HepG2 (cell line): ENCODE results near the gene POP5. TPM values are rescaled to one million over a fixed set of nuclear protein-coding genes. Genes with fewer than 3 reads are reported as not detected.

Source experiments
- EP300 ChIP-seq, 3 experiments: sonication (generic) in 1 of 3; formaldehyde crosslinking in 1 of 3; IDR thresholded peaks; 2 replicates each; pipeline versions ENCODE4 v1.5.1 to v1.6.1; 2011 to 2020; ENCODE audit warnings: low read depth in 2 of 3, low read length in 2 of 3, borderline replicate concordance in 1 of 3, improper control_type of control experiment in 1 of 3, mild to moderate bottlenecking in 1 of 3, missing genetic modification reagents in 1 of 3, moderate library complexity in 1 of 3
- FIP1L1 ChIP-seq: fragments of 200-400 bp; formaldehyde crosslinking; IDR thresholded peaks from 2 replicates; pipeline ENCODE4 v1.6.1; 2018; ENCODE audit warnings: low read depth, mild to moderate bottlenecking, low read length, moderate library complexity, borderline replicate concordance; ENCODE audit not compliant: insufficient read depth
- ISX ChIP-seq: sonication (generic); formaldehyde crosslinking; conservative IDR thresholded peaks from 2 replicates; pipeline ENCODE4 v1.5.0; 2020; ENCODE audit warnings: missing genetic modification reagents
- KLF12 ChIP-seq: sonication (generic); formaldehyde crosslinking; IDR thresholded peaks from 2 replicates; pipeline ENCODE4 v1.4.0; 2020; ENCODE audit warnings: missing genetic modification reagents, borderline replicate concordance
- MED13 ChIP-seq: sonication (generic); formaldehyde crosslinking; IDR thresholded peaks from 2 replicates; pipeline ENCODE4 v1.5.0; 2020; ENCODE audit warnings: missing genetic modification reagents
- MTA1 ChIP-seq: sonication (generic); formaldehyde crosslinking; IDR thresholded peaks from 2 replicates; pipeline ENCODE4 v1.4.0; 2020; ENCODE audit warnings: missing genetic modification reagents, mild to moderate bottlenecking, borderline replicate concordance
- MXI1 ChIP-seq: IDR thresholded peaks from 3 replicates; pipeline ENCODE4 v1.6.1; 2012; ENCODE audit warnings: low read depth, low read length, inconsistent platforms, borderline replicate concordance
- NR3C1 ChIP-seq: sonication (generic); formaldehyde crosslinking; IDR thresholded peaks from 2 replicates; pipeline ENCODE4 v1.4.0; 2020; ENCODE audit warnings: missing genetic modification reagents
- PHF5A ChIP-seq: IDR thresholded peaks from one replicate; pipeline ENCODE4 v1.6.1; 2018; ENCODE audit warnings: low read depth, missing genetic modification reagents; ENCODE audit not compliant: unreplicated experiment
- POLR2A ChIP-seq, 2 experiments: IDR thresholded peaks; 2 replicates each; pipeline ENCODE4 v1.6.1; 2011; ENCODE audit warnings: low read depth in 2 of 2, low read length in 2 of 2, mild to moderate bottlenecking in 1 of 2, moderate library complexity in 1 of 2; ENCODE audit not compliant: insufficient read depth in 1 of 2
- RCOR2 ChIP-seq: IDR thresholded peaks from 2 replicates; pipeline ENCODE4 v1.6.1; 2016; ENCODE audit warnings: missing biosample characterization, missing genetic modification reagents
- RELA ChIP-seq: sonication (generic); formaldehyde crosslinking; IDR thresholded peaks from 2 replicates; pipeline ENCODE4 v1.4.0; 2020; ENCODE audit warnings: missing genetic modification reagents
- SRF ChIP-seq: IDR thresholded peaks from 2 replicates; pipeline ENCODE4 v1.6.1; 2011; ENCODE audit warnings: mild to moderate bottlenecking, low read depth, low read length, moderate library complexity
- TCF12 ChIP-seq, 2 experiments: fragments of 450-650 bp in 1 of 2; sonication (generic) in 1 of 2; formaldehyde crosslinking in 1 of 2; IDR thresholded peaks; 2 replicates each; pipeline versions ENCODE4 v1.6.1 to v1.8.0; 2017 to 2022; ENCODE audit warnings: antibody characterized with exemption in 1 of 2, mild to moderate bottlenecking in 1 of 2, missing genetic modification reagents in 1 of 2, moderate library complexity in 1 of 2
- THAP11 ChIP-seq: IDR thresholded peaks from 2 replicates; pipeline ENCODE4 v1.6.1; 2016; ENCODE audit warnings: missing biosample characterization, missing genetic modification reagents
- XBP1 ChIP-seq: sonication (generic); formaldehyde crosslinking; IDR thresholded peaks from 2 replicates; pipeline ENCODE4 v1.5.0; 2020; ENCODE audit warnings: missing genetic modification reagents
- ZNF138 ChIP-seq: sonication (generic); formaldehyde crosslinking; IDR thresholded peaks from 2 replicates; pipeline ENCODE4 v1.5.0; 2020; ENCODE audit warnings: mild to moderate bottlenecking, low read depth, missing genetic modification reagents
- ZNF234 ChIP-seq: sonication (generic); formaldehyde crosslinking; conservative IDR thresholded peaks from 2 replicates; pipeline ENCODE4 v1.5.1; 2020; ENCODE audit warnings: mild to moderate bottlenecking, missing genetic modification reagents
- ZNF251 ChIP-seq: sonication (generic); formaldehyde crosslinking; IDR thresholded peaks from 2 replicates; pipeline ENCODE4 v1.9.0; 2021; ENCODE audit warnings: mild to moderate bottlenecking, missing genetic modification reagents
- ZNF337 ChIP-seq: sonication (generic); formaldehyde crosslinking; IDR thresholded peaks from 2 replicates; pipeline ENCODE4 v1.5.1; 2020; ENCODE audit warnings: missing genetic modification reagents, low read depth, mild to moderate bottlenecking, borderline replicate concordance
- ZNF354B ChIP-seq: sonication (generic); formaldehyde crosslinking; IDR thresholded peaks from 2 replicates; pipeline ENCODE4 v1.8.0; 2022; ENCODE audit warnings: mild to moderate bottlenecking, missing genetic modification reagents
- ZNF383 ChIP-seq: sonication (generic); formaldehyde crosslinking; IDR thresholded peaks from 2 replicates; pipeline ENCODE4 v1.4.0; 2020; ENCODE audit warnings: missing genetic modification reagents, mild to moderate bottlenecking, borderline replicate concordance
- ZNF432 ChIP-seq: sonication (generic); formaldehyde crosslinking; IDR thresholded peaks from 2 replicates; pipeline ENCODE4 v1.5.0; 2020; ENCODE audit warnings: missing genetic modification reagents, mild to moderate bottlenecking, borderline replicate concordance
- ZNF678 ChIP-seq: sonication (generic); formaldehyde crosslinking; IDR thresholded peaks from 2 replicates; pipeline ENCODE4 v1.4.0; 2020; ENCODE audit warnings: mild to moderate bottlenecking, missing genetic modification reagents
- ZSCAN12 ChIP-seq: sonication (generic); formaldehyde crosslinking; IDR thresholded peaks from 2 replicates; pipeline ENCODE4 v1.9.0; 2021; ENCODE audit warnings: mild to moderate bottlenecking, missing genetic modification reagents
- polyA plus RNA-seq, 8 experiments: library from polyadenylated mRNA; depleted of rRNA in 3 of 8; stranded (reverse) in 7 of 8; unstranded in 1 of 8; fragments of >200 nt; fragmentation: Illumina TruSeq in 4 of 8; extraction: Trizol in 4 of 8; gene quantifications; 2 replicates each; pipeline versions ENCODE4 v1.2.1 to v1.2.3, GENCODE V29; 2011 to 2016; ENCODE audit warnings: low read depth in 4 of 8, missing spikeins in 1 of 8, mixed read lengths in 1 of 8; ENCODE audit not compliant: insufficient read depth in 1 of 8
- total RNA-seq, 5 experiments: library from RNA; depleted of rRNA; stranded (reverse); fragments of >200 nt; fragmentation: Illumina TruSeq; extraction: Trizol; gene quantifications; 2 replicates each; pipeline ENCODE4 v1.2.3, GENCODE V29; 2016; ENCODE audit warnings: low read depth in 1 of 5
- TF ChIP-seq, protein P1 (sequence below): sonication (generic); formaldehyde crosslinking; IDR thresholded peaks from 2 replicates; pipeline ENCODE4 v1.9.0; 2021; ENCODE audit warnings: missing genetic modification reagents, borderline replicate concordance
- TF ChIP-seq, protein P2 (sequence below): sonication (generic); formaldehyde crosslinking; IDR thresholded peaks from 2 replicates; pipeline ENCODE4 v1.4.0; 2020; ENCODE audit warnings: missing genetic modification reagents

POP5 gene
- total and polyA plus RNA-seq, 2 of the 13 experiments (the other 11 are each of a cell fraction or from before 2014, with no cell fraction given): 45.6 to 61.3 TPM

DNA sequence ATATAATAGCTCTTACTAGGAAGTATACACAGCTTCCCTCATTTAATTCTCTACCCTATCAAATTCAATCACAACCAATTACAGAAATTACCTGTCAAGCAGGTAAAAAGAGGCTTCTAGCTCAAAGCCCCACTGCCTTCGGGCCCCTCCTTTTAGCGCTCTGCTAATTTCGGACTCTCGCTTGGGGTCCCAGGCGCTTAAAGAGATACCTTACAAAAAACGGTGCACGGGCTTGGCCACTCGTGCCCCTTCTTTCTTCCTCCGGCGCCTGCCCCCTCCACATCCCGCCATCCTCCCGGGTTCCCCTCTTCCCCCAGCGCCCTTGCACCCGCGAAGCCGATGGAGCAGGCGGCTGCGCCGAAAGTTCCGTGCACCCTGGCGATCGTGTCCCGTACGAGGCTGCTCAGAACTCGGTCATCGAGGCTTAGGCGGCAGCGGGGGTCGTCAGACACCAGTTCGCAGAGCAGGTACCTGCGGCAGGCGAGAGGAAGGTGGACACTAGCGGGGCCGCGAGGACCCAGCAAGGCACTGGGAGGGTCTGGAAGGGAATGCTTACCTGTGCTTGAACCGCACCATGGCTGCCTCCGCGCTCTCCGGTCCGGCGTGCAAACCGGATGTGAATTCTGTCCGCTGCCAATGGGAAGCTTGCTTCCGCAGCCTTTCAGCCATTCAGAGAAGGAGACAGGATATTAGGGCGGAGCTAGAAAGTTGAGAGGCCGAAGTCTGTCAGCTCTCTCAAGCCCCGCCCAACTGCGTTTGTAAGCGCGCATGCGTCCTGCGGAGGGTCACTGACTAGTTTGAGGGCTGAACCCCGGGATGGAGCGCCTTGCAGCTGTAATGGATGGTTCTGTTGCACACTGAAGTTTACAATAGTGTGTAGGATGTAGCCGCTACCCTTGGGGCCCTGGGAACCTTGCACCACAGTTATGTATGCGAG is at the start of gene POP5 (continued):
- TF ChIP-seq, protein P1, sequence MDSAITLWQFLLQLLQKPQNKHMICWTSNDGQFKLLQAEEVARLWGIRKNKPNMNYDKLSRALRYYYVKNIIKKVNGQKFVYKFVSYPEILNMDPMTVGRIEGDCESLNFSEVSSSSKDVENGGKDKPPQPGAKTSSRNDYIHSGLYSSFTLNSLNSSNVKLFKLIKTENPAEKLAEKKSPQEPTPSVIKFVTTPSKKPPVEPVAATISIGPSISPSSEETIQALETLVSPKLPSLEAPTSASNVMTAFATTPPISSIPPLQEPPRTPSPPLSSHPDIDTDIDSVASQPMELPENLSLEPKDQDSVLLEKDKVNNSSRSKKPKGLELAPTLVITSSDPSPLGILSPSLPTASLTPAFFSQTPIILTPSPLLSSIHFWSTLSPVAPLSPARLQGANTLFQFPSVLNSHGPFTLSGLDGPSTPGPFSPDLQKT (CRISPR knock-in tag): 0 out of 2 replicates have a peak, but pooled peaks have one; percentile 63
- TF ChIP-seq ZNF234: no peak
- TF ChIP-seq, protein P2, sequence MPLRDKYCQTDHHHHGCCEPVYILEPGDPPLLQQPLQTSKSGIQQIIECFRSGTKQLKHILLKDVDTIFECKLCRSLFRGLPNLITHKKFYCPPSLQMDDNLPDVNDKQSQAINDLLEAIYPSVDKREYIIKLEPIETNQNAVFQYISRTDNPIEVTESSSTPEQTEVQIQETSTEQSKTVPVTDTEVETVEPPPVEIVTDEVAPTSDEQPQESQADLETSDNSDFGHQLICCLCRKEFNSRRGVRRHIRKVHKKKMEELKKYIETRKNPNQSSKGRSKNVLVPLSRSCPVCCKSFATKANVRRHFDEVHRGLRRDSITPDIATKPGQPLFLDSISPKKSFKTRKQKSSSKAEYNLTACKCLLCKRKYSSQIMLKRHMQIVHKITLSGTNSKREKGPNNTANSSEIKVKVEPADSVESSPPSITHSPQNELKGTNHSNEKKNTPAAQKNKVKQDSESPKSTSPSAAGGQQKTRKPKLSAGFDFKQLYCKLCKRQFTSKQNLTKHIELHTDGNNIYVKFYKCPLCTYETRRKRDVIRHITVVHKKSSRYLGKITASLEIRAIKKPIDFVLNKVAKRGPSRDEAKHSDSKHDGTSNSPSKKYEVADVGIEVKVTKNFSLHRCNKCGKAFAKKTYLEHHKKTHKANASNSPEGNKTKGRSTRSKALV (CRISPR knock-in tag): 0 out of 2 replicates have a peak, but pooled peaks have one; percentile 47
- TF ChIP-seq THAP11 (CRISPR knock-in tag): peak; percentile 85
- TF ChIP-seq XBP1 (CRISPR knock-in tag): no peak
- no peak for TF ChIP-seq RELA
- TF ChIP-seq MED13 (CRISPR knock-in tag): no peak
- no peak for TF ChIP-seq KLF12 (CRISPR knock-in tag)
- no peak for TF ChIP-seq ZNF138 (CRISPR knock-in tag)
- TF ChIP-seq POLR2A (IDR thresholded peaks at IDR 0.05; ENCODE audit: insufficient read depth in 1 of 2, low read depth in 2 of 2, low read length in 2 of 2): peak; percentile 89 to 93
- no peak for TF ChIP-seq FIP1L1
- 0 out of 2 replicates have a peak, but pooled peaks have one; percentile 43 for TF ChIP-seq SRF
- no peak for TF ChIP-seq ZNF354B (CRISPR knock-in tag)
- no peak for TF ChIP-seq ZNF251 (CRISPR knock-in tag)
- no peak for TF ChIP-seq TCF12 (IDR thresholded peaks at IDR 0.05)
- TF ChIP-seq TCF12 (CRISPR knock-in tag; IDR thresholded peaks at IDR 0.05): no peak
- TF ChIP-seq ZSCAN12 (CRISPR knock-in tag): no peak
- TF ChIP-seq ZNF432 (CRISPR knock-in tag): no peak
- TF ChIP-seq ZNF383 (CRISPR knock-in tag): no peak
- no peak for TF ChIP-seq RCOR2 (CRISPR knock-in tag)
- no peak for TF ChIP-seq PHF5A (CRISPR knock-in tag)
- peak; percentile 85; the same call in 1 of the 3 replicates for TF ChIP-seq MXI1
- TF ChIP-seq MTA1 (CRISPR knock-in tag): no peak
- no peak for TF ChIP-seq ZNF337
- TF ChIP-seq ZNF678: no peak
- no peak for TF ChIP-seq EP300 (IDR thresholded peaks at IDR 0.05; ENCODE audit: low read depth in 2 of 2, low read length in 2 of 2)
- no peak for TF ChIP-seq EP300 (CRISPR knock-in tag; IDR thresholded peaks at IDR 0.05; ENCODE audit: borderline replicate concordance)
- TF ChIP-seq ISX: no peak
- no peak for TF ChIP-seq NR3C1 (CRISPR knock-in tag)
